ENCODE data around the gene DNMBP. TPM values are rescaled to one million over a fixed set of nuclear protein-coding genes. Genes with fewer than 3 reads are reported as not detected.

The DNMBP gene
- total RNA-seq, 2 experiments from 2014 or later = 2.2 to 2.3 TPM

GRCh38 chr10:99913831-99914235 is 95.9 kb downstream of the DNMBP start:
- Mint-ChIP-seq H3K36me3 (ENCODE audit: low read depth) (peaks cover 2% of the 10 kb centered on the region), H3K4me1 (ENCODE audit: low read depth) (no peaks in the 10 kb centered on the region), H3K4me3 (no peak overlapping the region), H3K9me3 (no peaks in the 10 kb centered on the region), H3K27me3 (no peaks in the 10 kb centered on the region), H3K27ac (no peak overlapping the region)
- no peaks in the 10 kb centered on the region for H3K4me1 ChIP-seq (ENCODE audit: insufficient read depth, low read length)
- no peaks in the 10 kb centered on the region for H3K27me3 ChIP-seq (ENCODE audit: control insufficient read depth in 1 of 2, insufficient read depth in 2 of 2, low read length in 2 of 2)
- no peaks in the 10 kb centered on the region for H3K9me3 ChIP-seq (ENCODE audit: control insufficient read depth in 1 of 2, insufficient read depth in 1 of 2, low read length in 2 of 2)
- H3K36me3 ChIP-seq (ENCODE audit: insufficient read depth, low read length) = no peaks in the 10 kb centered on the region
- CTCF ChIA-PET = no interaction called here
- intact Hi-C loops (cut with DNase I, micrococcal nuclease) = no loop called here
- no peak overlapping the region for H3K4me3 ChIP-seq (ENCODE audit: low read length)
- no peak overlapping the region for H3K27ac ChIP-seq (ENCODE audit: low read depth in 1 of 2, low read length in 2 of 2)
- no peak for TF ChIP-seq CTCF (IDR thresholded peaks at IDR 0.05)
- no peak for ATAC-seq (ENCODE audit: poor library complexity)
- DNase-seq = no peak
- POLR2A ChIA-PET = no interaction called here

- no peaks in the 10 kb centered on the region for H3K36me3 ChIP-seq (ENCODE audit: insufficient read depth, low read length)
- H3K27me3 ChIP-seq (ENCODE audit: control insufficient read depth in 1 of 2, insufficient read depth in 2 of 2, low read length in 2 of 2) = no peaks in the 10 kb centered on the region
- H3K27me3 Mint-ChIP-seq = no peaks in the 10 kb centered on the region
- POLR2A ChIA-PET = no interaction called here
- H3K27ac ChIP-seq (ENCODE audit: low read depth in 1 of 2, low read length in 2 of 2) = no peak overlapping the region
- H3K9me3 Mint-ChIP-seq = no peaks in the 10 kb centered on the region
- no peaks in the 10 kb centered on the region for H3K4me1 Mint-ChIP-seq (ENCODE audit: low read depth)
- intact Hi-C loops (cut with DNase I, micrococcal nuclease) = no loop called here
- H3K27ac Mint-ChIP-seq = no peak overlapping the region
- no peaks in the 10 kb centered on the region for H3K4me1 ChIP-seq (ENCODE audit: insufficient read depth, low read length)
- no peaks in the 10 kb centered on the region for H3K9me3 ChIP-seq (ENCODE audit: control insufficient read depth in 1 of 2, insufficient read depth in 1 of 2, low read length in 2 of 2)
- H3K4me3 ChIP-seq (ENCODE audit: low read length) = no peak overlapping the region
- DNase-seq (no peak), ATAC-seq (ENCODE audit: poor library complexity) (no peak)
- H3K4me3 Mint-ChIP-seq = no peak overlapping the region
- H3K36me3 Mint-ChIP-seq (ENCODE audit: low read depth) = peaks cover 14% of the 10 kb centered on the region
- CTCF ChIA-PET = no interaction called here
- no peak for TF ChIP-seq CTCF (IDR thresholded peaks at IDR 0.05)
Measured at GRCh38 chr10:99912041-99912440, 97.7 kb downstream of the DNMBP start.

GRCh38 chr10:99908512-99908911 is 101.2 kb downstream of the DNMBP start:
- no peaks in the 10 kb centered on the region for H3K4me1 Mint-ChIP-seq (ENCODE audit: low read depth)
- no peaks in the 10 kb centered on the region for H3K4me1 ChIP-seq (ENCODE audit: insufficient read depth, low read length)
- intact Hi-C loops (cut with DNase I, micrococcal nuclease) = no loop called here
- H3K4me3 ChIP-seq (ENCODE audit: low read length) = no peak overlapping the region
- no peaks in the 10 kb centered on the region for H3K9me3 ChIP-seq (ENCODE audit: control insufficient read depth in 1 of 2, insufficient read depth in 1 of 2, low read length in 2 of 2)
- ChIA-PET CTCF (no interaction called here), POLR2A (interaction anchor here (0.5 kb wide), 1 partner anchor 27 kb away, joined by 3 read pairs; no protein-coding TSS in a partner anchor)
- ATAC-seq (ENCODE audit: poor library complexity) (no peak), DNase-seq (no peak)
- no peak for TF ChIP-seq CTCF (IDR thresholded peaks at IDR 0.05)
- H3K4me3 Mint-ChIP-seq = no peak overlapping the region
- H3K36me3 ChIP-seq (ENCODE audit: insufficient read depth, low read length) = no peaks in the 10 kb centered on the region
- no peak overlapping the region for H3K27ac ChIP-seq (ENCODE audit: low read depth in 1 of 2, low read length in 2 of 2)
- no peaks in the 10 kb centered on the region for H3K9me3 Mint-ChIP-seq
- H3K27me3 ChIP-seq (ENCODE audit: control insufficient read depth in 1 of 2, insufficient read depth in 2 of 2, low read length in 2 of 2) = no peaks in the 10 kb centered on the region
- peaks cover 25% of the 10 kb centered on the region for H3K36me3 Mint-ChIP-seq (ENCODE audit: low read depth)
- H3K27me3 Mint-ChIP-seq = no peaks in the 10 kb centered on the region
- no peak overlapping the region for H3K27ac Mint-ChIP-seq
